Measurements from ENCODE around the gene SCCPDH. TPM values are rescaled to one million over a fixed set of nuclear protein-coding genes. Genes with fewer than 3 reads are reported as not detected.
"Not testable (repeated sequence)": the region's sequence is repeated elsewhere in the genome, so short reads cannot be mapped to it uniquely, and the experiment has no call there.

Gene SCCPDH
- total RNA-seq, 1 experiment from 2014 or later: 10.9 TPM

- no peak for TF ChIP-seq IRF2 (CRISPR knock-in tag; IDR thresholded peaks at IDR 0.05; ENCODE audit: borderline replicate concordance, low read depth)
- TF ChIP-seq ZNF138 (CRISPR knock-in tag; conservative IDR thresholded peaks at IDR 0.05): no peak
- TF ChIP-seq RORB (CRISPR knock-in tag; IDR thresholded peaks at IDR 0.05): no peak
- TF ChIP-seq EMX1 (CRISPR knock-in tag; IDR thresholded peaks at IDR 0.05): no peak
- no peak for TF ChIP-seq ETV6 (CRISPR knock-in tag; IDR thresholded peaks at IDR 0.05)
- no peak for TF ChIP-seq CREB1 (CRISPR knock-in tag; IDR thresholded peaks at IDR 0.05)
These were observed 85.3 kb downstream of the SCCPDH start (continued) for GRCh38 chr1:246809473-246809872.

- peaks cover 13% of the 10 kb centered on the region for H3K9me3 Mint-ChIP-seq
- ATAC-seq (no peak), DNase-seq (ENCODE audit: low spot score) (no peak)
- POLR2A ChIA-PET: no interaction called here
- peaks cover 6% of the 10 kb centered on the region; the same call in 1 of the 2 replicates for H3K36me3 Mint-ChIP-seq
- TF ChIP-seq AFF4 (CRISPR knock-in tag; IDR thresholded peaks at IDR 0.05; ENCODE audit: borderline replicate concordance): no peak
- no peak for TF ChIP-seq FOXP4 (CRISPR knock-in tag; IDR thresholded peaks at IDR 0.05)
- no peak for TF ChIP-seq E2F1 (CRISPR knock-in tag; IDR thresholded peaks at IDR 0.05)
- TF ChIP-seq ZNF263 (CRISPR knock-in tag; IDR thresholded peaks at IDR 0.05; ENCODE audit: low read depth): no peak
- no peak for TF ChIP-seq JUN (CRISPR knock-in tag; IDR thresholded peaks at IDR 0.05)
- TF ChIP-seq OVOL2 (CRISPR knock-in tag; IDR thresholded peaks at IDR 0.05; ENCODE audit: borderline replicate concordance): no peak
- no peak for TF ChIP-seq RELA (CRISPR knock-in tag; IDR thresholded peaks at IDR 0.05; ENCODE audit: borderline replicate concordance)
- TF ChIP-seq ZNF281 (CRISPR knock-in tag; IDR thresholded peaks at IDR 0.05): no peak
- no peak for TF ChIP-seq TCF7 (CRISPR knock-in tag; IDR thresholded peaks at IDR 0.05; ENCODE audit: low read depth)
- no peaks in the 10 kb centered on the region for H3K27me3 Mint-ChIP-seq (ENCODE audit: low read depth)
- 0 out of 2 replicates have a peak overlapping the region, but pooled peaks have one; percentile 69 for H3K27ac Mint-ChIP-seq
- no peak overlapping the region for H3K4me3 Mint-ChIP-seq
- CTCF ChIA-PET: no interaction called here
- peaks cover 35% of the 10 kb centered on the region for H3K4me1 Mint-ChIP-seq
These were observed 87.8 kb downstream of the SCCPDH start for GRCh38 chr1:246811985-246812384.

- not testable (repeated sequence) for H3K27me3 Mint-ChIP-seq (ENCODE audit: low read depth); H3K4me3 Mint-ChIP-seq; DNase-seq (ENCODE audit: low spot score); ATAC-seq
- Mint-ChIP-seq H3K4me1 (peaks cover 26% of the 10 kb centered on the region), H3K36me3 (peaks cover 11% of the 10 kb centered on the region), H3K27ac (peak overlapping the region; percentile 87), H3K9me3 (peaks cover 21% of the 10 kb centered on the region)
- ChIA-PET POLR2A (interaction anchor here (0.7 kb wide), 1 partner anchor 38 kb away, joined by 3 read pairs; no protein-coding TSS in a partner anchor), CTCF (interaction anchor here (0.6 to 0.7 kb wide), 3 partner anchors 18 to 672 kb away, joined by 3 read pairs; no protein-coding TSS in a partner anchor)
These were observed 89.1 kb downstream of the SCCPDH start for GRCh38 chr1:246813325-246813724.

Data from WTC11 (cell line).